Lung (tissue), 12 donors: ENCODE results near the gene NCOR2. TPM values are rescaled to one million over a fixed set of nuclear protein-coding genes. Genes with fewer than 3 reads are reported as not detected.

Experiments
- ATAC-seq: fragments of 200-7000 bp; cut with Tn5 transposase; one replicate; pipeline ENCODE4 v1.9.1; 2020; ENCODE audit warnings: moderate number of reproducible peaks; ENCODE audit not compliant: insufficient read depth, low FRiP score
- DNase-seq, 3 donors: peaks; one replicate each; pipeline ENCODE4 v3.0.0-alpha.2; 2013 to 2017
- H3K27ac ChIP-seq, 2 donors: one replicate each; pipeline ENCODE4 v1.5.1; 2013; ENCODE audit warnings: mild to moderate bottlenecking in 2 of 2, moderate library complexity in 2 of 2, control low read depth in 1 of 2, inconsistent platforms in 1 of 2, low read depth in 1 of 2, low read length in 1 of 2
- H3K27me3 ChIP-seq, 3 donors: one replicate each; pipeline ENCODE4 v1.5.1; 2013; ENCODE audit warnings: low read length in 2 of 3; ENCODE audit not compliant: control insufficient read depth in 3 of 3, insufficient read depth in 3 of 3
- H3K36me3 ChIP-seq, 4 donors: one replicate each; pipeline ENCODE4 v1.5.1; 2013; ENCODE audit warnings: low read length in 4 of 4, mild to moderate bottlenecking in 1 of 4, moderate library complexity in 1 of 4; ENCODE audit not compliant: control insufficient read depth in 4 of 4, insufficient read depth in 4 of 4
- H3K4me1 ChIP-seq, 5 donors: one replicate each; pipeline ENCODE4 v1.5.1; 2013; ENCODE audit warnings: low read length in 5 of 5, mild to moderate bottlenecking in 2 of 5, moderate library complexity in 1 of 5; ENCODE audit not compliant: control insufficient read depth in 5 of 5, insufficient read depth in 5 of 5
- H3K4me3 ChIP-seq: one replicate; pipeline ENCODE4 v1.5.1; 2013; ENCODE audit warnings: mild to moderate bottlenecking, control low read depth, moderate library complexity
- H3K9ac ChIP-seq, 2 donors: one replicate each; pipeline ENCODE4 v1.5.1; 2013; ENCODE audit warnings: low read length in 2 of 2, control low read depth in 1 of 2; ENCODE audit not compliant: insufficient read depth in 1 of 2
- H3K9me3 ChIP-seq, 4 donors: one replicate each; pipeline ENCODE4 v1.5.1; 2013; ENCODE audit warnings: low read length in 3 of 4, mild to moderate bottlenecking in 1 of 4, moderate library complexity in 1 of 4; ENCODE audit not compliant: control insufficient read depth in 4 of 4, insufficient read depth in 3 of 4
- WGBS, 2 donors: extraction: QIAGEN DNeasy Blood & Tissue Kit; methylation state at CpG; one replicate each; pipeline ENCODE4 v1.1.7; 2013; 5-methylcytosine and 5-hydroxymethylcytosine counted together
- polyA plus RNA-seq, 2 donors: library from polyadenylated mRNA; stranded (reverse); fragments of 200-250 nt; gene quantifications; one replicate each; pipeline ENCODE4 v1.2.1, GENCODE V29; 2013
- total RNA-seq, 2 donors: library from RNA; depleted of rRNA in 1 of 2; stranded (reverse); fragments of >200 nt in 1 of 2; gene quantifications; one replicate each; pipeline ENCODE4 v1.2.1, GENCODE V29; 2014 to 2021
- TF ChIP-seq, protein P1 (sequence below): IDR thresholded peaks from 2 replicates; pipeline ENCODE4 v1.5.1; 2012; ENCODE audit warnings: mild to moderate bottlenecking; ENCODE audit errors: control extremely low read depth, extremely low read depth
- donor health status: control.
- donor health status: control.
- donor health status: Bipolar disorder and iron deficiency.
- donor health status: healthy.
- donor health status: DM: yes; HTN: yes; CAD: no.

Gene NCOR2
- total and polyA plus RNA-seq, 4 donors: 81.4 to 361 (median 132) TPM

GRCh38 chr12:124571556-124571955 is 4.1 kb upstream of the NCOR2 start:
- no peaks in the 10 kb centered on the region for H3K9me3 ChIP-seq
- H3K4me1 ChIP-seq: peaks cover 0 to 28% (median 6%) of the 10 kb centered on the region in 5 donors
- TF ChIP-seq, protein P1, sequence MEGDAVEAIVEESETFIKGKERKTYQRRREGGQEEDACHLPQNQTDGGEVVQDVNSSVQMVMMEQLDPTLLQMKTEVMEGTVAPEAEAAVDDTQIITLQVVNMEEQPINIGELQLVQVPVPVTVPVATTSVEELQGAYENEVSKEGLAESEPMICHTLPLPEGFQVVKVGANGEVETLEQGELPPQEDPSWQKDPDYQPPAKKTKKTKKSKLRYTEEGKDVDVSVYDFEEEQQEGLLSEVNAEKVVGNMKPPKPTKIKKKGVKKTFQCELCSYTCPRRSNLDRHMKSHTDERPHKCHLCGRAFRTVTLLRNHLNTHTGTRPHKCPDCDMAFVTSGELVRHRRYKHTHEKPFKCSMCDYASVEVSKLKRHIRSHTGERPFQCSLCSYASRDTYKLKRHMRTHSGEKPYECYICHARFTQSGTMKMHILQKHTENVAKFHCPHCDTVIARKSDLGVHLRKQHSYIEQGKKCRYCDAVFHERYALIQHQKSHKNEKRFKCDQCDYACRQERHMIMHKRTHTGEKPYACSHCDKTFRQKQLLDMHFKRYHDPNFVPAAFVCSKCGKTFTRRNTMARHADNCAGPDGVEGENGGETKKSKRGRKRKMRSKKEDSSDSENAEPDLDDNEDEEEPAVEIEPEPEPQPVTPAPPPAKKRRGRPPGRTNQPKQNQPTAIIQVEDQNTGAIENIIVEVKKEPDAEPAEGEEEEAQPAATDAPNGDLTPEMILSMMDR: no peak
- H3K4me3 ChIP-seq: no peak overlapping the region
- ATAC-seq (no peak), DNase-seq (no peak)
- no peaks in the 10 kb centered on the region for H3K27me3 ChIP-seq
- no peak overlapping the region for H3K27ac ChIP-seq
- H3K9ac ChIP-seq: no peak overlapping the region
- 95 to 96% methylated on average over 2 of the region's 2 CpGs for WGBS, 2 donors
- H3K36me3 ChIP-seq: no peaks in the 10 kb centered on the region

DNA sequence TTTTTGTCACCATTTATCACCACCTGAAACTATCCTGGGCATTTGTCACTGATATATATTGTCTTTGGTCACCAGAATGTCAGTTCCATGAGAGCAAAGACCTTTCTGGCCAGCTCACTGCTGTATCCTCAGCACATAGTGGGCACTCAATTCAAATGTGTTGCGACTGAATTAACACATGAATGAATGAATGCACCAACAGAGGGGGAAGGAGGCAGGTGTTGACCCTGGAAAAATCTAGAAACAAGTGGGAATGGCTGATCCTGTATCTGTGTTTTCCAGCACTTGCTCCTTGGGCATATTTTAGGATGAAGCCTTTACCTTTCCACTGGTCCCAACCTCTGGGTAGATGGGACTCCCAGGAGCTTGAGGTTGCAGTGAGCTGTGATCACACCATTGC is 3.4 kb upstream of the NCOR2 start:
- TF ChIP-seq, protein P1: no peak
- 98 to 100% methylated on average over 1 of the region's 1 CpG for WGBS, 2 donors
- Histone ChIP-seq H3K4me1 (peaks cover 0 to 29% (median 6%) of the 10 kb centered on the region in 5 donors), H3K27ac (no peak overlapping the region), H3K9me3 (no peaks in the 10 kb centered on the region), H3K27me3 (no peaks in the 10 kb centered on the region), H3K4me3 (no peak overlapping the region), H3K9ac (no peak overlapping the region), H3K36me3 (no peaks in the 10 kb centered on the region)
- DNase-seq (no peak), ATAC-seq (no peak)

DNA sequence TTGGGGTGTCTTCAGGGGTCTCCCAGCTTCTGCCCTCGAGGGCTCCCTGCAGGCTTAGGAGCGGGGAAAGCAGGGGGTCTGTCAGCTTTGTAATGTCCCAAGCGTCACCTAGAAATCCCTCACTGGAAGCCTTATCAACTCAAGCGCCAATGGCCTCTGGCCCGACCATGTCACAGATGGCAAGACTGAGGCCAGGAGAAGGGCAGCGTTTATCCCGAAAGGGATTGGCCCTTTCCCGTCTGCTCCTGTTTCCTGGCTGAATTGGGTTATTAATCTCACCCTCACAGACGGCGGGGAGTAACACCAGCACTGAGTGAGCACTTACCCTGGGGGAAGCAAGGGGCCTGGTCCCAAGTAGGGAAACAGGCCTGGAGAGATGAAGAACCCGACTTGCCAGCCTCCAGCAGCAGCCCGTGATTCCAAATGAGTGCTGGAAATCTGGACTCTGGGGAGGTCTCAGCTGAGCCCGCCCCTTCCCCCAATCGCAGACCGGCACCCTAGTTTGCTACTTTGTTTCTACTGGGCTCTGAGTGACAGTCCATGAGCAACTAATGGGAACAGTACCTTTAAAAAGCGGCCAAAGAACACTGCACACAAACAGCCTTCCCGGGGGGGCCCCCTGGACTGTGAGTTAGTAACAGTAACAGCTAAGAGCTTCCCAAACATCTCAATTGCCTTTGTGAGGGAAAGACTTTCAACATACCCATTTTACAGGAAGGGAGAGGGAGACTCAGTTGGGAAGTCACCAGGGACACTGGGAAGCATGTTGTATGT is 2.1 kb upstream of the NCOR2 start:
- Histone ChIP-seq H3K4me3 (no peak overlapping the region), H3K27ac (peak overlapping the region in 1 of 2 donors; percentile 76), H3K27me3 (no peaks in the 10 kb centered on the region), H3K9ac (no peak overlapping the region), H3K4me1 (peaks cover 0 to 37% (median 11%) of the 10 kb centered on the region in 5 donors), H3K9me3 (no peaks in the 10 kb centered on the region), H3K36me3 (no peaks in the 10 kb centered on the region)
- DNase-seq: no peak
- TF ChIP-seq, protein P1: no peak
- WGBS, 2 donors: 86 to 89% methylated on average over 17 of the region's 17 CpGs
- ATAC-seq: no peak
